Activated naive CD8-positive, alpha-beta T cell treated with anti-CD3 and anti-CD28 coated beads, Interleukin-2, amount 50 U/mL, for 24 hours (primary cell): ENCODE results near the gene AKAP9.
"Not testable (repeated sequence)": the region's sequence is repeated elsewhere in the genome, so short reads cannot be mapped to it uniquely, and the experiment has no call there.

Experiments
- ATAC-seq: fragments of 150-1000 bp; cut with Tn5 transposase; one replicate; pipeline ENCODE4 v1.10.0; 2021
- DNase-seq: peaks from one replicate; pipeline ENCODE4 v3.0.0; 2021
- H3K27ac Mint-ChIP-seq: one replicate; pipeline ENCODE4 v1.8.0; 2021; ENCODE audit warnings: mild to moderate bottlenecking, mixed read lengths
- H3K27me3 Mint-ChIP-seq: one replicate; pipeline ENCODE4 v1.8.0; 2021; ENCODE audit warnings: mixed read lengths
- H3K36me3 Mint-ChIP-seq: one replicate; pipeline ENCODE4 v1.8.0; 2021; ENCODE audit warnings: low read depth, mixed read lengths
- H3K4me1 Mint-ChIP-seq: one replicate; pipeline ENCODE4 v1.8.0; 2021; ENCODE audit warnings: mixed read lengths
- H3K4me3 Mint-ChIP-seq: one replicate; pipeline ENCODE4 v1.8.0; 2021; ENCODE audit warnings: mild to moderate bottlenecking, moderate library complexity, mixed read lengths
- H3K9me3 Mint-ChIP-seq: one replicate; pipeline ENCODE4 v1.8.0; 2021; ENCODE audit warnings: mixed read lengths

The AKAP9 gene

DNA sequence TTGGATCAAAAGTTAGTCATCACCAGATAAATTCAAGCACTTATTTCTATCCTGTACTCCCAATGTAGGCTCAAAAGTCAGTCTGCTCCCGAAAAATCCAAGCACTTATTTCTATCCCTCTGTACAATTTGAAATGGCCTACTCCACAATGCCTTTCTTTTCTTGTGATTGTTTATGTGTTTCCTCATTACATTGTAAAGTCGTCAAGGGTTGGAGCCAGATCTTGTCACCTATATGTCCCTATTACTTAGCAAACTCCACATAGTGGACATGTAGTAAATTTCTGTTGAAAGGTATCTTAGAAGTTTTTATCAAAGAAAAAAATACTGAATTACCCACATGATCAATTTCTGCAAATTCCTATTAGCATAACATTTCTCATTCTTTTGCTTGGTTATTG, 111.5 kb downstream of the AKAP9 start:
- Mint-ChIP-seq H3K9me3 (no peaks in the 10 kb centered on the region), H3K27me3 (no peaks in the 10 kb centered on the region), H3K4me1 (no peaks in the 10 kb centered on the region), H3K27ac (no peak overlapping the region), H3K4me3 (no peak overlapping the region), H3K36me3 (peaks cover 10% of the 10 kb centered on the region)
- no peak for ATAC-seq
- DNase-seq, result no peak

DNA sequence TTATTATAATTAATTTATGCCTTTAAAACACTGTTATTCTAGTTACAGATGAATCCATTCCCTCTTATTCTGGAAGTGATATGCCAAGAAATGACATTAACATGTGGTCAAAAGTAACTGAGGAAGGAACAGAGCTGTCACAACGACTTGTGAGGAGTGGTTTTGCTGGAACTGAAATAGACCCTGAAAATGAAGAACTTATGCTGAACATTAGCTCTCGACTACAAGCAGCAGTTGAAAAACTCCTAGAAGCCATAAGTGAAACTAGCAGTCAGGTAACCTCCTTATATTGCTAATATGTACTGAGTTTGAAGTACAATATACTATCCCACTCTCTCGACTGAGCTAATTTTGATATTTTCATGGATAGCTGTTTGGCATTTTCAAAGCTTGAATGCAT, 112.0 kb downstream of the AKAP9 start:
- no peak overlapping the region for H3K4me3 Mint-ChIP-seq
- DNase-seq (no peak), ATAC-seq (no peak)
- peaks cover 10% of the 10 kb centered on the region for H3K36me3 Mint-ChIP-seq
- peaks cover 4% of the 10 kb centered on the region for H3K4me1 Mint-ChIP-seq
- H3K9me3 Mint-ChIP-seq, result no peaks in the 10 kb centered on the region
- H3K27ac Mint-ChIP-seq, result no peak overlapping the region
- H3K27me3 Mint-ChIP-seq, result no peaks in the 10 kb centered on the region

DNA sequence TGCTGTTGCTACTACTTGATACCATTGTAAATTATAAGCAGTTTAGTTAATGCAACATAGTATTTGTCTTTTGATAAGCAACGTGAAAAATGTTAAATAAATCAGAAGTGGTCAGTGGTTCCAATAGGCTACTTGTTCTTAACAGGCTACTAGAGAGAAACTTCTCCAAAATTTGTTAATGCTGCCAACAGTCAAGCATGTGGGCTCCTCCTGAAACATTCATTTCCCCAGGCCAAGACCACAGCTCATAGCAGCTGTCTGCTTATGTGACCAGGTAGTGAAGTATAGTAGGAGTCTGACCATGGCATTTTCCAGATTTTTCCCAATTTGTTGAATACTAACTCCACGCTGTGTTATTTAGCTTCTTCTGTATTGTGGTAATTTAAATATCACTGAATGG, 112.7 kb downstream of the AKAP9 start:
- H3K4me1 Mint-ChIP-seq, result peaks cover 10% of the 10 kb centered on the region
- no peak overlapping the region for H3K27ac Mint-ChIP-seq
- DNase-seq (no peak), ATAC-seq (no peak)
- peaks cover 9% of the 10 kb centered on the region for H3K36me3 Mint-ChIP-seq
- no peaks in the 10 kb centered on the region for H3K27me3 Mint-ChIP-seq
- H3K9me3 Mint-ChIP-seq, result no peaks in the 10 kb centered on the region
- H3K4me3 Mint-ChIP-seq, result no peak overlapping the region

DNA sequence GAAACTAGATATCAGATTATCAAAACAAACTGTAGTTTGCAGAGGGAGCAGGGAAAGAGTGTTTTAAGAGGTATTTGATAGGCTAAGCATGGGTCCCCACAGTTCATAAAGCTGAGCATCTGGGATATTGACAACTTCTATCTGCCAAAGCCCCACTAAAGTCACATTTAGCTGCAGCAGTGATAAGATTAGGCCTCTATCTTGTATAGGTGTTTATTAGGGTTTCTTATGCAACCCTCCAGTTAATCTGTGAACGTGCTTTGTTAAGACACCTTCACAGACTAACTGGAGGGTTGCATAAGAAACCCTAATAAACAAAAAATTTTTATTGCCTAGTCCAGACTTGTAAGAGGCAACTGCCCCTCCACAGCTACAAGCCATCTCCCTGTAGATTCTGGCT, 115.6 kb downstream of the AKAP9 start:
- DNase-seq (no peak), ATAC-seq (no peak)
- Mint-ChIP-seq H3K4me3 (no peak overlapping the region), H3K4me1 (peaks cover 14% of the 10 kb centered on the region), H3K27me3 (no peaks in the 10 kb centered on the region), H3K36me3 (no peaks in the 10 kb centered on the region), H3K27ac (no peak overlapping the region), H3K9me3 (no peaks in the 10 kb centered on the region)

DNA sequence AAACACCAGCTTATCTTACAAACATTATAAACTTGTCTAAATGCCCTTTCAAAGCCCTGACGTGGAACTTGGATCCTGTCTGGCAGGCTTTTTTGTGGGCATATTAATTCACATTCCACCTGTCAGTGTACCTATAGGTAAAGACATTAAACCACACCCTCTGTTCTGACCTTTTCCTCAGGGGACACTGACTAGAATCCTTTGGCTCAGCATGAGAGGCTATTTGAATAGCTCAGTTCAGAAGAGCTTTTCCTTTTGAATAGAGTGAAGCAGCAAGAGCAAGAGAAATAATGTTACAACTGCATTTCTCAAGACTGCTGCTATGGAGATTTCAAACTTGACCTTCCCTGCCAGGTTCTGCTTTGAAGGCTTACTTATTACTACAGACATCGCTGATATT, 116.7 kb downstream of the AKAP9 start:
- Mint-ChIP-seq H3K4me1 (peaks cover 14% of the 10 kb centered on the region), H3K4me3 (no peak overlapping the region)
- ATAC-seq, result no peak

DNA sequence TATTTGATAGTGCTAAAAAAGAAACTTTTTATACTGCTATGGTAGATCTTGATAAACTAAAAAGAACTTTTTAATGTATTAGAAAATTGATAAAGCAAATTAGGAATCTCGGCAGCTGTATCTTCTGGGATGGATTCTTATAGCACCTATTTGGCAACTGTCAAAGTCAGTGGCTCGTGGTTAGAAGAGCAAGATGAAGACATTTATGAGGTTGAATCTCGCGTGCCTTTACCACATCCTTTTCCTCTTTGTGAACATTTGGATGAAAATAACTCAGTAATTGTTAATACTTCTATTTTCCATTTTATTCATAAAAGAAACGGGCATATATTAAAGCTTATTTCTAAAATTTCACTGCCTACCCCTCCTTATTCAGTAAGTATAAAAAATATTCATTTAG, 117.4 kb downstream of the AKAP9 start:
- no peak for ATAC-seq
- H3K27me3 Mint-ChIP-seq, result no peaks in the 10 kb centered on the region
- H3K27ac Mint-ChIP-seq, result no peak overlapping the region
- no peak overlapping the region for H3K4me3 Mint-ChIP-seq
- no peaks in the 10 kb centered on the region for H3K9me3 Mint-ChIP-seq
- H3K4me1 Mint-ChIP-seq, result peaks cover 14% of the 10 kb centered on the region
- no peak for DNase-seq
- H3K36me3 Mint-ChIP-seq, result peaks cover 3% of the 10 kb centered on the region

More for the DNA sequence above, 116.7 kb downstream of the AKAP9 start:
- Mint-ChIP-seq H3K27me3 (no peaks in the 10 kb centered on the region), H3K9me3 (no peaks in the 10 kb centered on the region), H3K36me3 (peaks cover 3% of the 10 kb centered on the region), H3K27ac (no peak overlapping the region)
- no peak for DNase-seq

DNA sequence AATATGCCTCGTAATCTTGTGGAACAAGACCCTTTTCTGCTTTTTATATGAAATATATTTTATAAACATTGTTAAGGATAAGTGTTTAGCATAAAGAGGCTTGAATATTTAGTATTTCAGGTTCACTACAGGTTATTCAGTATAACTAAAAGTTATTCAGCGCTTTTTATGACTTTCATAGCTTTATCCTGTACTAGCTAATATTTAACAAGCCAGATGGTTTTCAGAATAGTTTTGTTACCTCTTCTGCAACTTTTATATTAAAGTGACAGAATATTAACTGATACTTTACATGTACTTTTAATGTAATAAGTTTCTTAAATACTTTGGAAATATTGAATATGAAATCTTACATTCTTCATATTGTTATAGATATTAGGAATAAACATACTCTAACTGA, 118.2 kb downstream of the AKAP9 start:
- no peaks in the 10 kb centered on the region for H3K27me3 Mint-ChIP-seq
- ATAC-seq, result no peak
- H3K4me1 Mint-ChIP-seq, result peaks cover 14% of the 10 kb centered on the region
- H3K36me3 Mint-ChIP-seq, result peaks cover 3% of the 10 kb centered on the region
- H3K4me3 Mint-ChIP-seq, result no peak overlapping the region
- no peak overlapping the region for H3K27ac Mint-ChIP-seq
- H3K9me3 Mint-ChIP-seq, result no peaks in the 10 kb centered on the region
- DNase-seq, result no peak

DNA sequence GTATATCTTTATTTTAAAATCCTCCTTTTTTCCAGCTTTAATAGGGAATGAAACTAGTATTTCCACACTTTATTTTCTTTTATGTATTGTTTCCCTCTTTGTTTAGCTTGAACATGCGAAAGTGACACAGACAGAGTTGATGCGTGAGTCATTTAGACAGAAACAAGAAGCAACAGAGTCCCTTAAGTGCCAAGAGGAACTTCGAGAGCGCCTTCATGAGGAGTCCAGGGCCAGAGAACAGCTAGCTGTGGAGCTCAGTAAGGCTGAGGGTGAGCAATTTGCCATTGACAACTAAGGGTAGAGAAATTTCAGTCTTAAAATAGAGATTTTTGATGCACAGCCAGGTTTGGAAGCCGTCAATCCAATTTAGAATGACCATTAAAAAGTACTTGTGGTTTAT, 120.5 kb downstream of the AKAP9 start:
- Mint-ChIP-seq H3K27ac (no peak overlapping the region), H3K27me3 (no peaks in the 10 kb centered on the region), H3K9me3 (no peaks in the 10 kb centered on the region), H3K36me3 (peaks cover 3% of the 10 kb centered on the region), H3K4me1 (peaks cover 14% of the 10 kb centered on the region), H3K4me3 (no peak overlapping the region)
- ATAC-seq (no peak), DNase-seq (no peak)

DNA sequence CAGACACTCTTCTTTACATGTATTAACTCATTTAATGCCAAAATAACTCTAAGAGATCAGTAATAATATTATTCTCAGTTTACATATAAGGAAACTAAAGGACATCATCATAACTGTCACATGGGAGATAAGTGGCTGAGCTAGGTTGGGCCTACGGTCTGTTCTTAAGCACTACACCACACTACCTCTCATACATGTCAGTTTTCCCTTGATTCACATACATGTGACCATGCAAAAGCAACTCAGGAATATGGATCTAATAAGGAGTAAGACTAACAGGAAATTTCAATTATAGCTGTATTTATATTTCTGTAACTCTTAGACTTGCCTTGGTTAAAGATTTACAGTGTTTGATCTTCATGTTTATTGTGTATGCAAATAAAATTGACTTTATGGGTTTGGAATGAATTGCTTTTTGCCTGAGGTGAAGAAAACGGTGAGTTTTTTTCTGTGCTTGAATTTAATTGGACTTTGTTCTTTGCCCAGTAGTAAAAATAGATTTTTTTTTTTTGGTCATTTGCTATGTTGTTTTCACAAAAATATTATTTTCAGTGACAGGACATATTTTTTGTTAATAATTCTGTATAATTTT, 123.9 kb downstream of the AKAP9 start:
- ATAC-seq, result no peak
- Mint-ChIP-seq H3K27ac (no peak overlapping the region), H3K4me3 (no peak overlapping the region), H3K36me3 (peaks cover 11% of the 10 kb centered on the region), H3K4me1 (no peaks in the 10 kb centered on the region), H3K9me3 (no peaks in the 10 kb centered on the region), H3K27me3 (no peaks in the 10 kb centered on the region)
- DNase-seq, result no peak

DNA sequence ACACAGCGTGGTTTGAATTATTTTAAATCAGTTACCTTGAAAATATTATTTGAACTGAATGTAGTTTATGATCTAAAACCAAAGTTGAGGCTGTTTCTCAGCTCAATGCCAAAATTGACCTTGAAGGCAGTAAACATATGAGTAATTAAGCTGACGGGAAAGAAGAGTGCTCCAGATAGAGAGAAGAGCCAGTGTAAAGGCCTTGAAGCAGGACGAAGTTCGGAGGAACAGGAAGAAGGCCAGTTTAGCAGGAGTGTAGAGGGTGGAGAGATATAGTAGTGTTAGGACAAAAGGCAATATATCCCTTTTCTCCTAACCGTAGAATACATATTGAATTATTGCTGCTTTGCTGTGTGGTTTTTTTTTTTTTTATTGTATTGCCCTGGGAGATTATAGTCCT, 130.4 kb downstream of the AKAP9 start:
- Mint-ChIP-seq H3K27ac (no peak overlapping the region), H3K27me3 (no peaks in the 10 kb centered on the region), H3K36me3 (peaks cover 34% of the 10 kb centered on the region), H3K9me3 (no peaks in the 10 kb centered on the region), H3K4me3 (no peak overlapping the region), H3K4me1 (peaks cover 4% of the 10 kb centered on the region)
- ATAC-seq (no peak), DNase-seq (no peak)

DNA sequence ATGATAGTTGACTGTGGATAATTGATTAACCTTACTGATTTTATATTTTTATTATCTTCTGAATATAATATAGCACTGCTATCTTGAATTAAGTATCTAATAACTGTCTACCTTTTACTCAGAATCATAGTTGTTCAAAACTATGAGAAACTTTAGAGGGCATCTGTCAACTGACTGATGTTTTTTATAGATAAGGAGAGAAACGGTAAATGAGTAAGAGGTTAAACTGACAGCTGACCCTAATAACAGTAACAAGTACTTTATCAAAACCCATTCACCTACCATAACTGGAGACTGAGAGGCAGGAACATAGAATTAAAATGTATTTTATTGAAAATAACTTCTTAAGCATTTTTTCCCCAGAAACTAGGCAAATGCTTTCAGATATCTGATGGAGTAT, 131.5 kb downstream of the AKAP9 start:
- ATAC-seq (no peak), DNase-seq (no peak)
- Mint-ChIP-seq H3K27ac (no peak overlapping the region), H3K4me3 (no peak overlapping the region), H3K27me3 (no peaks in the 10 kb centered on the region), H3K36me3 (peaks cover 34% of the 10 kb centered on the region), H3K4me1 (peaks cover 4% of the 10 kb centered on the region), H3K9me3 (no peaks in the 10 kb centered on the region)

DNA sequence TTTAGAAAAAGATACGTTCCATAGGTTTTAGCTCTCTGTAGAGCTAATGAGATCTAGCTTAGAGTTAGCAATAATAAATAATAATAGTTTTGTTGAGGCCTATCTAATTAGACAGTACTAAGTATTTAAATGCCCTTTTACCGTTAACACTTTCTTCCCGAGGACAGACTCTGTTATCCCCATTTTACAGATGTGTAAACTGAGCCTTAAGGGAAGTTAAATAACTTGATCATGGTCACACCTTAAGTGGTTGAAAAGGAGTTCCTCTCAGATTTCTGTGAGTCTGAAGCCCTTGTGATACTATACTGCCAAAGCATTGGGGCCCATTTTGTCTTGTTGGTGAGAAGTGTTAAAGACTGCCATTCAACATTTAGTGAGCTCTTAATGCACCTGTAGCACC, 132.0 kb downstream of the AKAP9 start:
- no peaks in the 10 kb centered on the region for H3K27me3 Mint-ChIP-seq
- H3K36me3 Mint-ChIP-seq, result peaks cover 33% of the 10 kb centered on the region
- ATAC-seq (no peak), DNase-seq (no peak)
- H3K4me1 Mint-ChIP-seq, result peaks cover 4% of the 10 kb centered on the region
- H3K9me3 Mint-ChIP-seq, result no peaks in the 10 kb centered on the region
- H3K4me3 Mint-ChIP-seq, result no peak overlapping the region
- H3K27ac Mint-ChIP-seq, result no peak overlapping the region

DNA sequence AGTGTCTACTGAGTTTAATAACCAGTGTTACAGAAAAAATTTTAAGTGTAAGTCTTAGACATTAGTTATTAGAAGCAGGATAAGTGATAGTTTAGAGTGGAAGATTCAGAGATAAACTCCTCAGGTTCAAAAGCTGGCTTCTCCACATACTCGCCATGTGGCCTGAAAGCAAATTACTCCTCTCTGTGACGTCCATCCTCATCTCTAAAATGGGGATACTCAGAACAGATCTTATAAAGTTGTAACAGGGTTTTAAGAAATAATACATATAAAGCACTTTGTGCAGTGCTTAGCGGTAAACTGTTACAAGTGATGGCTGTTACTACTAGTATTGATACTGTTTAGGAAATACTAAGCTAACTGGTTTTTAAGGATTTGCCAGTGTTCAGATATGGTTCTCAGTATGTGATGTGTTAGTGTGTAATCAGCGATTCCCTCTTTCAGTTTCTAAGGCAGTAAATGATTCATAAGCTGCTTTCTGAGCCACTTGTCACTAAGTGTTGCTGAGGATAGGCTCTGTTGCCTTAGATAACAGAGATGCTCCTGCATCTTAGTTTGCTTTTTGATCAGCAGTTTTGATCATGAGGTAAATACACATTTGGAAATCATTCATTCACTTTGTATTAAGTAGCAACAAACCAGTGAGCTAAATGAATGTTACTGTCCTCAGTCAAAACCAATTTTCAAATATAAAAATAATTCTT, 134.9 kb downstream of the AKAP9 start:
- H3K36me3 Mint-ChIP-seq, result peaks cover 37% of the 10 kb centered on the region
- H3K4me1 Mint-ChIP-seq, result peaks cover 4% of the 10 kb centered on the region
- DNase-seq, result no peak
- no peak overlapping the region for H3K4me3 Mint-ChIP-seq
- ATAC-seq, result peak; percentile 76
- no peaks in the 10 kb centered on the region for H3K9me3 Mint-ChIP-seq
- no peaks in the 10 kb centered on the region for H3K27me3 Mint-ChIP-seq
- no peak overlapping the region for H3K27ac Mint-ChIP-seq

DNA sequence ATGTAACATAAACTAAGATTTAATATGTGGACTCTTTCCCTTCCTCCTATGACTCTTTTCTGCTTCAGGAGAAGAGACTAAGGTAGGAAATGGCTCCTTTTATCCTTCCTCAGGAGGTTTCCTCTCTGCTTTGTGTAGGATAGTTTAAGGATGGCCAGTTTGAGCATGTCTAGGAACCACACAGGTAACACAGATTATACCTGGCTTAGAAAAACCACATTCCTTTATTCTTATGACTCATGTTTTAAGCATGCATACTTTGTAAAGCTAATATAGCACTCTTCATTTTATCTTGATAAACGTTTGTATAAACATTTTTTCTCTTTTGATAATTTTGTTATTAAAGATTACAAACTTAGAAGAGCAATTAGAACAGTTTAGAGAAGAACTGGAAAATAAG, 135.8 kb downstream of the AKAP9 start:
- DNase-seq (no peak), ATAC-seq (no peak)
- Mint-ChIP-seq H3K4me1 (peaks cover 4% of the 10 kb centered on the region), H3K9me3 (no peaks in the 10 kb centered on the region), H3K27ac (no peak overlapping the region), H3K27me3 (no peaks in the 10 kb centered on the region), H3K4me3 (no peak overlapping the region), H3K36me3 (peaks cover 32% of the 10 kb centered on the region)

DNA sequence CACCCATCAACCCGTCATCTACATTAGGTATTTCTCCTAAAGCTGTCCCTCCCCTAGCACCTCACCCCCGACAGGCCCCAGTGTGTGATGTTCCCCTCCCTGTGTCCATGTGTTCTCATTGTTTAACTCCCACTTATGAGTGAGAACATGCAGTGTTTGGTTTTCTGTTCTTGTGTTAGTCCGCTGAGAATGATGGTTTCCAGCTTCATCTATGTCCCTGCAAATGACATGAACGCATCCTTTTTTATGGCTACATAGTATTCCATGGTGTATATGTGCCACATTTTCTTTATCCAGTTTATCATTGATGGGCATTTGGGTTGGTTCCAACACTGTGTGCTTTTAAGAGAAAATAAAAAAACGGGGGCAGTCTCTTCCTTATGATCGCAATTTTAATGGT, 143.3 kb downstream of the AKAP9 start:
- H3K4me3 Mint-ChIP-seq, H3K27ac Mint-ChIP-seq, H3K4me1 Mint-ChIP-seq, H3K9me3 Mint-ChIP-seq, H3K27me3 Mint-ChIP-seq, ATAC-seq, DNase-seq: not testable (repeated sequence)
- peaks cover 44% of the 10 kb centered on the region for H3K36me3 Mint-ChIP-seq

DNA sequence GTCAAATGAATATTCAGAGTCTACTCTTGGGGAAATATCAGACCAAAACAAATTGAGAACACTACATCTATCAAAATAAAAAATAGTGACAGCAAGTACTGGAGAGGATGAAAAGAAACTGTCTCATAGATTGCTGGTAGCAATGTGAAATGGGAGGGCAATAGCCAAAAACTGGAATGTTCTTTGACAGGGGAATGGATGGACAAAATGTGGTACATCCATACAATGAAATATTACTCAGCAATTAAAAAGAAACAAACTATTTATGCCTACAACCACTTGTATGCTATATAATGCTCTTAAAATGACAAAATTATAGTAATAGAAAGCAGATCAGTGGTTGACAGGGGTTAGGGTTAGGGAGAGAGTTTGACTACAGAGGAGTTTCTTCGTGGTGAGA, 147.6 kb downstream of the AKAP9 start:
- DNase-seq (no peak), ATAC-seq (no peak)
- Mint-ChIP-seq H3K36me3 (peaks cover 43% of the 10 kb centered on the region), H3K4me3 (no peak overlapping the region), H3K27ac (no peak overlapping the region), H3K27me3 (no peaks in the 10 kb centered on the region), H3K9me3 (no peaks in the 10 kb centered on the region), H3K4me1 (no peaks in the 10 kb centered on the region)
